T follicular helper cell (primary cell): ENCODE measurements around the gene MICAL3.
"Not testable (repeated sequence)": the region's sequence is repeated elsewhere in the genome, so short reads cannot be mapped to it uniquely, and the experiment has no call there.

Source experiments
- DNase-seq: peaks from one replicate; pipeline ENCODE4 v3.0.0-alpha.2; 2020; ENCODE audit warnings: low read depth

The MICAL3 gene

GRCh38 chr22:17939011-17939410, 85.3 kb downstream of the MICAL3 start:
- DNase-seq = no peak

GRCh38 chr22:17938484-17938924, 85.9 kb downstream of the MICAL3 start:
- no peak for DNase-seq

- not testable (repeated sequence) for DNase-seq
These were observed 91.9 kb downstream of the MICAL3 start for GRCh38 chr22:17932457-17932856.

- no peak for DNase-seq
These were observed 92.9 kb downstream of the MICAL3 start for GRCh38 chr22:17931400-17931825.

- DNase-seq = no peak
These were observed 93.7 kb downstream of the MICAL3 start for GRCh38 chr22:17930455-17931313.

GRCh38 chr22:17929909-17930308, 94.5 kb downstream of the MICAL3 start:
- no peak for DNase-seq

- no peak for DNase-seq
These were observed 96.0 kb downstream of the MICAL3 start for GRCh38 chr22:17928391-17928790.

- DNase-seq = no peak
These were observed 97.3 kb downstream of the MICAL3 start for GRCh38 chr22:17927062-17927461.

GRCh38 chr22:17926516-17926915, 97.8 kb downstream of the MICAL3 start:
- DNase-seq = no peak

- DNase-seq = no peak
These were observed 98.9 kb downstream of the MICAL3 start for GRCh38 chr22:17925431-17925841.

- DNase-seq = no peak
These were observed 99.5 kb downstream of the MICAL3 start for GRCh38 chr22:17924735-17925364.

- no peak for DNase-seq
These were observed 100.3 kb downstream of the MICAL3 start for GRCh38 chr22:17924076-17924475.

GRCh38 chr22:17922925-17923903, 101.1 kb downstream of the MICAL3 start:
- DNase-seq = no peak

GRCh38 chr22:17921871-17922821, 102.2 kb downstream of the MICAL3 start:
- no peak for DNase-seq

- DNase-seq = no peak
These were observed 103.2 kb downstream of the MICAL3 start for GRCh38 chr22:17920992-17921650.

- no peak for DNase-seq
These were observed 104.2 kb downstream of the MICAL3 start for GRCh38 chr22:17920145-17920605.

GRCh38 chr22:17919276-17920144, 104.9 kb downstream of the MICAL3 start:
- DNase-seq = no peak

GRCh38 chr22:17918840-17919239, 105.5 kb downstream of the MICAL3 start:
- DNase-seq = no peak

- no peak for DNase-seq
These were observed 106.8 kb downstream of the MICAL3 start for GRCh38 chr22:17917490-17917983.
